ENCODE data around the gene TSPAN18.

GRCh38 chr11:44950625-44951476, 224.1 kb downstream of the TSPAN18 start, which contains the start of gene TP53I11:
- TF ChIP-seq CTCF (IDR thresholded peaks at IDR 0.05): peak; percentile 28 to 65 (median 32)
- TF ChIP-seq POLR2A (IDR thresholded peaks at IDR 0.05): peak in 1 of 2 donors; percentile 77
- TF ChIP-seq POLR2AphosphoS5 (IDR thresholded peaks at IDR 0.05; ENCODE audit: insufficient read depth in 1 of 2, low read depth in 1 of 2): no peak

Measured in vagina (tissue), 2 donors.